IMR-90 (cell line): ENCODE results near the gene NFIX. TPM values are rescaled to one million over a fixed set of nuclear protein-coding genes. Genes with fewer than 3 reads are reported as not detected.

Experiments used
- ATAC-seq: fragments of 200-7000 bp; cut with Tn5 transposase; 2 replicates; pipeline ENCODE4 v1.9.1; 2020; ENCODE audit warnings: low read depth, mild to moderate bottlenecking, moderate library complexity
- BruUV-seq: library from RNA; stranded (reverse); fragments of 400-500 nt; replicated peaks from 2 replicates; lab custom pipeline; 2021; lab: Mats Ljungman, UMichigan
- CTCF ChIA-PET: fragments of 300-600 bp; formaldehyde crosslinking; extraction: SDS; loops from one replicate; lab custom pipeline; 2021; ENCODE audit warnings: antibody characterized with exemption; lab: Yijun Ruan, JAX
- POLR2A ChIA-PET: fragments of 300-600 bp; sonication (Branson Sonifier 250); formaldehyde crosslinking; loops from one replicate; lab custom pipeline; 2022; ENCODE audit warnings: antibody characterized with exemption; ENCODE audit not compliant: unreplicated experiment; lab: Charles Lee
- DNase-seq: peaks from one replicate; pipeline ENCODE4 v3.0.0; 2013
- H2AFZ ChIP-seq: replicated peaks from 2 replicates; pipeline ENCODE3; 2013; ENCODE audit warnings: low read length, mild to moderate bottlenecking; ENCODE audit not compliant: poor library complexity
- H2AK5ac ChIP-seq: 2 replicates; pipeline ENCODE4 v1.6.1; 2013; ENCODE audit warnings: low read depth, low read length, inconsistent platforms
- H2AK9ac ChIP-seq: replicated peaks from 2 replicates; pipeline ENCODE3; 2013; ENCODE audit warnings: mild to moderate bottlenecking, low read depth, low read length, moderate library complexity; ENCODE audit not compliant: poor library complexity
- H2BK120ac ChIP-seq: 2 replicates; pipeline ENCODE4 v1.6.1; 2013; ENCODE audit warnings: low read depth, low read length, inconsistent platforms
- H2BK15ac ChIP-seq: 3 replicates; pipeline ENCODE4 v1.6.1; 2013; ENCODE audit warnings: low read depth, low read length, inconsistent platforms
- H2BK20ac ChIP-seq: 2 replicates; pipeline ENCODE4 v1.6.1; 2013; ENCODE audit warnings: low read depth, mild to moderate bottlenecking, inconsistent platforms, low read length, moderate library complexity
- H2BK5ac ChIP-seq: 2 replicates; pipeline ENCODE4 v1.6.1; 2013; ENCODE audit warnings: mild to moderate bottlenecking, low read depth, low read length, inconsistent platforms; ENCODE audit not compliant: poor library complexity, severe bottlenecking
- H3K14ac ChIP-seq: replicated peaks from 2 replicates; pipeline ENCODE4 v1.6.1; 2013; ENCODE audit warnings: low read depth, low read length, inconsistent platforms
- H3K18ac ChIP-seq: 2 replicates; pipeline ENCODE4 v1.6.1; 2013; ENCODE audit warnings: low read depth, low read length, control low read depth
- H3K23ac ChIP-seq: 2 replicates; pipeline ENCODE4 v1.6.1; 2013; ENCODE audit warnings: low read depth, low read length, inconsistent platforms
- H3K27ac ChIP-seq: 2 replicates; pipeline ENCODE4 v1.5.1; 2013; ENCODE audit warnings: mild to moderate bottlenecking, control low read depth, low read length; ENCODE audit not compliant: insufficient read depth
- H3K27me3 ChIP-seq: 2 replicates; pipeline ENCODE4 v1.6.1; 2013; ENCODE audit warnings: low read length; ENCODE audit not compliant: control insufficient read depth, insufficient read depth
- H3K36me3 ChIP-seq: 2 replicates; pipeline ENCODE4 v1.6.1; 2013; ENCODE audit warnings: low read length, mixed read lengths; ENCODE audit not compliant: control insufficient read depth, insufficient read depth
- H3K4ac ChIP-seq: 2 replicates; pipeline ENCODE4 v1.6.1; 2013; ENCODE audit warnings: low read depth, low read length, inconsistent platforms
- H3K4me1 ChIP-seq: 2 replicates; pipeline ENCODE4 v1.6.1; 2013; ENCODE audit warnings: low read length, mixed read lengths; ENCODE audit not compliant: control insufficient read depth, insufficient read depth
- H3K4me2 ChIP-seq: 2 replicates; pipeline ENCODE4 v1.6.1; 2013; ENCODE audit warnings: low read depth, mild to moderate bottlenecking, control low read depth, low read length, moderate library complexity
- H3K4me3 ChIP-seq: 2 replicates; pipeline ENCODE4 v1.5.1; 2013; ENCODE audit warnings: low read depth, mild to moderate bottlenecking, control low read depth, low read length, moderate library complexity; ENCODE audit not compliant: insufficient read depth
- H3K56ac ChIP-seq: 2 replicates; pipeline ENCODE4 v1.6.1; 2013; ENCODE audit warnings: low read length, inconsistent platforms; ENCODE audit not compliant: insufficient read depth; ENCODE audit errors: extremely low read depth
- H3K79me1 ChIP-seq, 2 experiments: 2 replicates each; pipeline ENCODE4 v1.6.1; 2013; ENCODE audit warnings: low read length in 2 of 2, inconsistent platforms in 1 of 2, low read depth in 1 of 2
- H3K9ac ChIP-seq: 2 replicates; pipeline ENCODE4 v1.6.1; 2013; ENCODE audit warnings: low read depth, low read length, control low read depth
- H3K9me1 ChIP-seq: 2 replicates; pipeline ENCODE4 v1.6.1; 2013; ENCODE audit warnings: low read length, inconsistent platforms; ENCODE audit not compliant: insufficient read depth
- H3K9me3 ChIP-seq: 2 replicates; pipeline ENCODE4 v1.6.1; 2013; ENCODE audit warnings: low read length; ENCODE audit not compliant: control insufficient read depth, insufficient read depth
- H4K20me1 ChIP-seq: 2 replicates; pipeline ENCODE4 v1.6.1; 2013; ENCODE audit warnings: low read length, inconsistent platforms; ENCODE audit not compliant: insufficient read depth
- H4K5ac ChIP-seq: 2 replicates; pipeline ENCODE4 v1.6.1; 2013; ENCODE audit warnings: mild to moderate bottlenecking, low read depth, low read length, control low read depth
- H4K8ac ChIP-seq, 2 experiments: 2 replicates each; pipeline ENCODE4 v1.6.1; 2013; ENCODE audit warnings: low read depth in 2 of 2, low read length in 2 of 2, control low read depth in 1 of 2, inconsistent platforms in 1 of 2
- H4K91ac ChIP-seq: 2 replicates; pipeline ENCODE4 v1.6.1; 2013; ENCODE audit warnings: low read depth, low read length, inconsistent platforms; ENCODE audit not compliant: insufficient read depth
- BHLHE40 ChIP-seq: fragments of 150-350 bp; IDR thresholded peaks from 2 replicates; pipeline ENCODE4 v1.6.1; 2016; ENCODE audit warnings: mild to moderate bottlenecking, low read depth, low read length
- MAZ ChIP-seq: IDR thresholded peaks from 2 replicates; pipeline ENCODE4 v1.6.1; 2012; ENCODE audit warnings: low read depth, mild to moderate bottlenecking, low read length, improper control_type of control experiment, moderate library complexity, borderline replicate concordance
- MXI1 ChIP-seq: IDR thresholded peaks from 2 replicates; pipeline ENCODE4 v1.6.1; 2012; ENCODE audit warnings: low read depth, mild to moderate bottlenecking, low read length, moderate library complexity, borderline replicate concordance
- POLR2A ChIP-seq: IDR thresholded peaks from 2 replicates; pipeline ENCODE4 v1.6.1; 2012; ENCODE audit warnings: mild to moderate bottlenecking, low read depth, low read length
- RCOR1 ChIP-seq: IDR thresholded peaks from 2 replicates; pipeline ENCODE4 v1.6.1; 2012; ENCODE audit warnings: mild to moderate bottlenecking, low read length, improper control_type of control experiment; ENCODE audit not compliant: insufficient replicate concordance
- RFX5 ChIP-seq: IDR thresholded peaks from 2 replicates; pipeline ENCODE4 v1.8.0; 2012; ENCODE audit warnings: low read depth, mild to moderate bottlenecking, low read length, moderate library complexity
- SMC3 ChIP-seq: fragments of 150-350 bp; IDR thresholded peaks from 2 replicates; pipeline ENCODE4 v1.6.1; 2016; ENCODE audit warnings: low read depth, mild to moderate bottlenecking, antibody characterized with exemption, low read length, moderate library complexity
- WGBS, 2 experiments: methylation state at CpG; one replicate each; pipeline versions ENCODE4 v1.1.5 to v1.1.7; 2013; ENCODE audit warnings: missing lambda C conversion rate in 2 of 2; ENCODE audit not compliant: insufficient read length in 1 of 2; ENCODE audit errors: extremely low coverage in 2 of 2; 5-methylcytosine and 5-hydroxymethylcytosine counted together
- dilution Hi-C: fragments of 300-500 bp; cut with HindIII; formaldehyde crosslinking; loops from one replicate; pipeline ENCODE4 v1.14.3; 2018; ENCODE audit warnings: low sequenced_read_pairs; ENCODE audit not compliant: unreplicated experiment
- in situ Hi-C: fragments of 300-500 bp; cut with MboI; formaldehyde crosslinking; loops from 3 replicates; pipeline ENCODE4 v1.14.3; 2019; ENCODE audit warnings: low sequenced_read_pairs, inconsistent platforms, mixed read lengths
- intact Hi-C: fragments of 100-400 bp; cut with micrococcal nuclease; formaldehyde crosslinking; loops from 2 replicates; pipeline ENCODE4 v1.10.0; 2022
- polyA plus RNA-seq, 3 experiments: library from polyadenylated mRNA; depleted of rRNA; stranded (reverse); fragments of >200 nt; gene quantifications; 2 replicates each; pipeline ENCODE4 v1.2.3, GENCODE V29; 2012; ENCODE audit warnings: low replicate concordance in 1 of 3
- total RNA-seq: library from RNA; depleted of rRNA; stranded (reverse); fragments of >200 nt; gene quantifications from 2 replicates; pipeline ENCODE4 v1.2.3, GENCODE V29; 2012
- TF ChIP-seq, protein P1 (sequence below): fragments of 150-350 bp; IDR thresholded peaks from 2 replicates; pipeline ENCODE4 v1.6.1; 2017; ENCODE audit warnings: mild to moderate bottlenecking, antibody characterized with exemption, low read length, low read depth
- TF ChIP-seq, protein P2 (sequence below): fragments of 150-350 bp; IDR thresholded peaks from 2 replicates; pipeline ENCODE4 v1.6.1; 2016; ENCODE audit warnings: low read depth, mild to moderate bottlenecking, low read length, moderate library complexity, borderline replicate concordance

NFIX gene
- total and polyA plus RNA-seq, 2 of the 4 experiments (the other 2 are of a cell fraction) = 10.2 to 47.7 TPM

DNA sequence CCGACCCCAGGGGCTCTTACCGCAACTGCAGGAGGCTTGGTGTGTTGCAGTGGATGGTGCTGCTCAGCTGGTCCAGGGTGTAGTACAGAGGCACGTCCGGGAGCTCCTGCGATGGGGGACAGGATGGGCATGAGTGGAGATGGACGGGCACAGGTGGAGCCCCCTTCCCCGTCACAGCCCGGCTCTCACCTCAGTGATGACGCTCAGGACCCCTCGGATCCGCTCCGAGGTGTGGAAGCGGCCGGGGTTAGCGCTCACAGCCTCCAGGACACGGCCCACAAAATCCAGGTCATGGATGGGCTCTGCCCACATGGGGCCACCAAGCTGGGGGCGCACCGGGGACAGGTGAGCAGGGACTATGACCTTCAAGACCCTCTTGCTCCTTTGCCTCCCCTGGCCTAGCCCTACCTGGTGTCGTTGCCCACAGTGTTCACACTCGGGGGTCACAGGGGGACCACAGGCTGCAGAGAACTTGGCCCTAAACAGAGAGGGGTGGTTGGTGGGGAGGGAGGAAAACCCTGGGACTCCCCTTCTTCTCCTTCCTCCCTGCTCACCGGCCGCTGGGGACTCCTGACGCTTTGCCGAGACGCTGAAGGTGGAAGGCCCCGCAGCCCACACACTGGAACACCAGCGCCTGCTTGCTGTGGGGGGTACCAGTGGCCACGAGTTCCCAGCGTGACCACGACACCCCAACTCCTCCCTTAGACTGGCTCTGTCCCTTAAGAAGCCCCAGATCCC, 114.3 kb downstream of the NFIX start (continued):
- TF ChIP-seq, protein P1, sequence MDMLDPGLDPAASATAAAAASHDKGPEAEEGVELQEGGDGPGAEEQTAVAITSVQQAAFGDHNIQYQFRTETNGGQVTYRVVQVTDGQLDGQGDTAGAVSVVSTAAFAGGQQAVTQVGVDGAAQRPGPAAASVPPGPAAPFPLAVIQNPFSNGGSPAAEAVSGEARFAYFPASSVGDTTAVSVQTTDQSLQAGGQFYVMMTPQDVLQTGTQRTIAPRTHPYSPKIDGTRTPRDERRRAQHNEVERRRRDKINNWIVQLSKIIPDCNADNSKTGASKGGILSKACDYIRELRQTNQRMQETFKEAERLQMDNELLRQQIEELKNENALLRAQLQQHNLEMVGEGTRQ = no peak
- no peak for TF ChIP-seq MXI1
- TF ChIP-seq RCOR1 = no peak

DNA sequence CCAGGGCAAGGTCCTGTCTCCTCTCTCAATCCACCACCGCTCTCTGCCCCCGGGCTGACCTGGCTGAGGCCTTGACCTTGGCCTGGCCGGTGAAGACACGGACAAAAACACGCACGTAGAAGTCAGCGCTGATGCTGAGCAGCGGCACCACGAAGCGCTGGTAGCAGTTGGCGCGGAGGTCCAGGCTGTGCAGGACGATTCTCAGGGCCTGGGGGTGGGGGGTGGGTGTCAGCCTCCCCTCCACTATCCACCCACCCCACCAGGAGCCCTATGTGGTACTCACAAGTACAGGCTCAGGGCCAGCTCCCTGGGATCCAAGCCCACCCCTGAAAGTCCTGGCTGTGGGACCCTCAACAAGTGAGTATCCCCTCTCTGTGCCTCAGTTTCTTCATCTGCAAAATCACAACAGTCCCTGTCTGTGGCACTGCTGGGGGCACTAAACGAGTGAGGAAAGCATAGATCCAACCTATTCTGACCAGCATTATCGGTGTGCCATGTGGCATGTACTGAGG, 114.9 kb downstream of the NFIX start:
- in situ Hi-C loops (no loop called here), intact Hi-C loops (no loop called here), dilution Hi-C loops (no loop called here)
- Histone ChIP-seq H3K18ac (no peak overlapping the region), H4K5ac (no peak overlapping the region), H3K9ac (no peak overlapping the region), H2AFZ (no peak overlapping the region), H3K4me3 (no peak overlapping the region), H4K8ac (no peak overlapping the region), H4K20me1 (no peaks in the 10 kb centered on the region), H4K91ac (no peak overlapping the region), H3K4me2 (no peak overlapping the region), H3K27me3 (no peaks in the 10 kb centered on the region), H3K4ac (no peak overlapping the region), H2AK5ac (no peak overlapping the region), H3K9me3 (no peaks in the 10 kb centered on the region), H3K36me3 (peaks cover 23% of the 10 kb centered on the region), H3K27ac (no peak overlapping the region), H3K56ac (no peak overlapping the region), H2BK120ac (no peak overlapping the region), H3K9me1 (no peaks in the 10 kb centered on the region), H2BK20ac (no peak overlapping the region), H2BK5ac (no peak overlapping the region), H2BK15ac (no peak overlapping the region), H3K4me1 (no peaks in the 10 kb centered on the region), H3K23ac (no peak overlapping the region), H3K79me1 (peaks cover 0 to 12% of the 10 kb centered on the region in 2 experiments; a peak in 2 of 4 replicates), H2AK9ac (no peak overlapping the region), H3K14ac (no peak overlapping the region)
- 100% methylated on average over 2 of the region's 15 CpGs; no CpG with 5 or more reads in 1 of the 2 experiments for WGBS, 2 experiments
- no peak for TF ChIP-seq SMC3
- TF ChIP-seq, protein P2, sequence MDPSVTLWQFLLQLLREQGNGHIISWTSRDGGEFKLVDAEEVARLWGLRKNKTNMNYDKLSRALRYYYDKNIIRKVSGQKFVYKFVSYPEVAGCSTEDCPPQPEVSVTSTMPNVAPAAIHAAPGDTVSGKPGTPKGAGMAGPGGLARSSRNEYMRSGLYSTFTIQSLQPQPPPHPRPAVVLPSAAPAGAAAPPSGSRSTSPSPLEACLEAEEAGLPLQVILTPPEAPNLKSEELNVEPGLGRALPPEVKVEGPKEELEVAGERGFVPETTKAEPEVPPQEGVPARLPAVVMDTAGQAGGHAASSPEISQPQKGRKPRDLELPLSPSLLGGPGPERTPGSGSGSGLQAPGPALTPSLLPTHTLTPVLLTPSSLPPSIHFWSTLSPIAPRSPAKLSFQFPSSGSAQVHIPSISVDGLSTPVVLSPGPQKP = no peak
- TF ChIP-seq, protein P1 = no peak
- no peak for TF ChIP-seq BHLHE40
- no peak for TF ChIP-seq MAZ
- no peak for TF ChIP-seq RFX5
- no peak for TF ChIP-seq POLR2A
- POLR2A ChIA-PET = no interaction called here
- DNase-seq (no peak), ATAC-seq (no peak)
- no TSS peak for BruUV-seq
- CTCF ChIA-PET = no interaction called here
